Measurements from ENCODE around the gene TNFAIP3. TPM values are rescaled to one million over a fixed set of nuclear protein-coding genes. Genes with fewer than 3 reads are reported as not detected.

TNFAIP3 gene
- total RNA-seq, 1 donor from 2014 or later, result 44.6 TPM

- H3K4me1 ChIP-seq, result no peaks in the 10 kb centered on the region
- TF ChIP-seq, protein P1, sequence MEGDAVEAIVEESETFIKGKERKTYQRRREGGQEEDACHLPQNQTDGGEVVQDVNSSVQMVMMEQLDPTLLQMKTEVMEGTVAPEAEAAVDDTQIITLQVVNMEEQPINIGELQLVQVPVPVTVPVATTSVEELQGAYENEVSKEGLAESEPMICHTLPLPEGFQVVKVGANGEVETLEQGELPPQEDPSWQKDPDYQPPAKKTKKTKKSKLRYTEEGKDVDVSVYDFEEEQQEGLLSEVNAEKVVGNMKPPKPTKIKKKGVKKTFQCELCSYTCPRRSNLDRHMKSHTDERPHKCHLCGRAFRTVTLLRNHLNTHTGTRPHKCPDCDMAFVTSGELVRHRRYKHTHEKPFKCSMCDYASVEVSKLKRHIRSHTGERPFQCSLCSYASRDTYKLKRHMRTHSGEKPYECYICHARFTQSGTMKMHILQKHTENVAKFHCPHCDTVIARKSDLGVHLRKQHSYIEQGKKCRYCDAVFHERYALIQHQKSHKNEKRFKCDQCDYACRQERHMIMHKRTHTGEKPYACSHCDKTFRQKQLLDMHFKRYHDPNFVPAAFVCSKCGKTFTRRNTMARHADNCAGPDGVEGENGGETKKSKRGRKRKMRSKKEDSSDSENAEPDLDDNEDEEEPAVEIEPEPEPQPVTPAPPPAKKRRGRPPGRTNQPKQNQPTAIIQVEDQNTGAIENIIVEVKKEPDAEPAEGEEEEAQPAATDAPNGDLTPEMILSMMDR (IDR thresholded peaks at IDR 0.05), result no peak
- H3K36me3 ChIP-seq, result no peaks in the 10 kb centered on the region
- H3K4me3 ChIP-seq, result no peak overlapping the region
- no peak for ATAC-seq
- DNase-seq, result no peak
- no peaks in the 10 kb centered on the region for H3K27me3 ChIP-seq (ENCODE audit: low read depth)
- intact Hi-C loops (cut with DNase I), result loop anchor here (10.0 kb wide), 1 partner anchor 146 kb away; no protein-coding TSS in a partner anchor
- H3K9me3 ChIP-seq, result no peaks in the 10 kb centered on the region
- no peak overlapping the region for H3K27ac ChIP-seq
These were observed 6.6 kb upstream of the TNFAIP3 start for GRCh38 chr6:137860394-137861005.

- TF ChIP-seq, protein P1 (IDR thresholded peaks at IDR 0.05), result no peak
- Histone ChIP-seq H3K4me1 (peaks cover 8% of the 10 kb centered on the region), H3K27ac (no peak overlapping the region), H3K4me3 (no peak overlapping the region), H3K9me3 (no peaks in the 10 kb centered on the region), H3K27me3 (ENCODE audit: low read depth) (no peaks in the 10 kb centered on the region), H3K36me3 (no peaks in the 10 kb centered on the region)
- no peak for ATAC-seq
- intact Hi-C loops (cut with DNase I), result loop anchor here (10.0 kb wide), 1 partner anchor 147 kb away; no protein-coding TSS in a partner anchor
- no peak for DNase-seq
These were observed 5.3 kb upstream of the TNFAIP3 start for GRCh38 chr6:137861550-137862337.

DNA sequence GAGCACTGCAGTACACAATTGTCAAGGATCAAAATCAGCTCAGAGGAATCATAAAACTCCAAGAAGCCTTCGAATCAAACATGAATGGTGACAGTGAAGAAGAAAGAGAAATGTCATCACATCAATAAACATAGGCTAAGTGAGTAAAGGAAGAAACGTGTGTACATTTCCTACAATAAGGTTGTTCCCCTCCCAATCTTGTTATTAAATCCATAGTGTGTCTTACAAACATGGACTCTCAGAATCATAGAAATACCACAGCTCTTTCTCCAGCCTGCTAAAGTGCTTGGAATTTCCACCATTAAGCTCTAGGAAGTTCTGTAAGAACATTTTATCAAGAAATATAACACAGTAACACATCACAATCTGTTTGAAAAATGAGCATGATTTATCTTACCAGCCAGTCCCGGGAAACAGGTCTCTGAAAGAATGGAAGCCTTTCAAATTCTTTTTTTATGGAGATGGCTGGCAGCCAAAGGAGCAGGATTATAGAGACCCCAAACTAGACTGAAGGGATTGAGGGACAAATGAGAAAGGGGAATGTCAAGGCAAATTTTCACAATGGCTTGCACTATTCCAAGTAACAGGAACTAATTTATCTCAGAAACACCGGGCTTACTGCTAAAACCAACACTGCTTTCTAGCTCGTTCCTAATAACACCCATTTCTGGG lies 4.5 kb upstream of the TNFAIP3 start:
- DNase-seq (no peak), ATAC-seq (no peak)
- Histone ChIP-seq H3K27ac (no peak overlapping the region), H3K9me3 (no peaks in the 10 kb centered on the region), H3K4me3 (no peak overlapping the region), H3K27me3 (ENCODE audit: low read depth) (no peaks in the 10 kb centered on the region), H3K36me3 (no peaks in the 10 kb centered on the region), H3K4me1 (peaks cover 8% of the 10 kb centered on the region)
- intact Hi-C loops (cut with DNase I), result loop anchor here (10.0 kb wide), 1 partner anchor 148 kb away; no protein-coding TSS in a partner anchor
- TF ChIP-seq, protein P1 (IDR thresholded peaks at IDR 0.05), result no peak

GRCh38 chr6:137863091-137863797 lies 3.8 kb upstream of the TNFAIP3 start:
- TF ChIP-seq, protein P1 (IDR thresholded peaks at IDR 0.05), result no peak
- H3K27ac ChIP-seq, result no peak overlapping the region
- no peaks in the 10 kb centered on the region for H3K27me3 ChIP-seq (ENCODE audit: low read depth)
- no peak overlapping the region for H3K4me3 ChIP-seq
- ATAC-seq (no peak), DNase-seq (no peak)
- H3K36me3 ChIP-seq, result no peaks in the 10 kb centered on the region
- H3K9me3 ChIP-seq, result no peaks in the 10 kb centered on the region
- H3K4me1 ChIP-seq, result peaks cover 9% of the 10 kb centered on the region
- intact Hi-C loops (cut with DNase I), result loop anchor here (10.0 kb wide), 1 partner anchor 148 kb away; no protein-coding TSS in a partner anchor

All from lower lobe of right lung (tissue), 2 donors.